A549 (cell line): ENCODE data around the gene TBXA2R. TPM values are rescaled to one million over a fixed set of nuclear protein-coding genes. Genes with fewer than 3 reads are reported as not detected.
A peak's percentile ranks its signal among the peaks of the same experiment; 100 is the strongest.

Source experiments
- ATAC-seq, 2 experiments: fragments of 200-7000 bp in 1 of 2; fragments of >200 bp in 1 of 2; cut with Nextera tagmentation in 1 of 2; cut with Tn5 transposase in 1 of 2; 3 replicates each; pipeline versions ENCODE4 v1.8.0 to v1.9.1; 2018 to 2020; ENCODE audit warnings: mild to moderate bottlenecking in 1 of 2, moderate library complexity in 1 of 2
- CTCF ChIA-PET: fragments of 300-600 bp; sonication (Branson Sonifier 250); formaldehyde crosslinking; extraction: SDS; loops from one replicate; lab custom pipeline; 2021; ENCODE audit warnings: antibody characterized with exemption, inconsistent platforms; lab: Yijun Ruan, JAX
- POLR2A ChIA-PET: fragments of 350-600 bp; formaldehyde crosslinking; extraction: SDS; loops from one replicate; lab custom pipeline; 2021; ENCODE audit warnings: antibody characterized with exemption, inconsistent platforms; lab: Yijun Ruan, JAX
- DNase-seq, 2 experiments: peaks; one replicate each; pipeline versions ENCODE4 v3.0.0 to v3.0.0-alpha.2; 2011 to 2016; ENCODE audit warnings: low read depth in 1 of 2, low spot score in 1 of 2
- FAIRE-seq: peaks from 2 replicates; lab custom pipeline; 2011; peaks lifted over from hg19 to GRCh38; lab: Jason Lieb, UNC
- H3K27ac ChIP-seq, 2 experiments: fragments of >200 bp; sonication (Bioruptor Twin); formaldehyde crosslinking; 3 replicates each; pipeline ENCODE4 v1.5.1; 2016 to 2017
- H3K4me1 ChIP-seq: fragments of >200 bp; sonication (Bioruptor Twin); formaldehyde crosslinking; 3 replicates; pipeline ENCODE4 v1.6.1; 2016
- H3K4me2 ChIP-seq: fragments of >200 bp; sonication (Bioruptor Twin); formaldehyde crosslinking; 3 replicates; pipeline ENCODE4 v1.6.1; 2016
- H3K4me3 ChIP-seq: fragments of >200 bp; sonication (Bioruptor Twin); formaldehyde crosslinking; 3 replicates; pipeline ENCODE4 v1.5.1; 2016
- H3K9me3 ChIP-seq: fragments of >200 bp; sonication (Bioruptor Twin); formaldehyde crosslinking; 3 replicates; pipeline ENCODE4 v1.6.1; 2016
- CHD2 ChIP-seq: fragments of 150-350 bp; IDR thresholded peaks from 2 replicates; pipeline ENCODE4 v1.6.1; 2014; ENCODE audit warnings: low read length; ENCODE audit not compliant: partially characterized antibody
- EHMT2 ChIP-seq: fragments of 200-600 bp; sonication (generic); IDR thresholded peaks from 2 replicates; pipeline ENCODE4 v1.6.1; 2016; ENCODE audit warnings: antibody characterized with exemption, low read depth, mild to moderate bottlenecking, moderate library complexity
- FOSL2 ChIP-seq, 2 experiments: fragments of 450-650 bp in 1 of 2; fragments of >200 bp in 1 of 2; sonication (Bioruptor Twin) in 1 of 2; formaldehyde crosslinking; IDR thresholded peaks; 2 replicates each; pipeline versions ENCODE4 v1.5.0 to v1.6.1; 2016 to 2020; ENCODE audit warnings: mild to moderate bottlenecking in 1 of 2, moderate library complexity in 1 of 2
- HDAC2 ChIP-seq: fragments of 200-600 bp; sonication (generic); IDR thresholded peaks from 2 replicates; pipeline ENCODE4 v1.6.1; 2016
- HES2 ChIP-seq: fragments of >200 bp; sonication (Bioruptor Twin); formaldehyde crosslinking; IDR thresholded peaks from 2 replicates; pipeline ENCODE4 v1.6.1; 2016
- HEYL ChIP-seq: fragments of 250-450 bp; sonication (Bioruptor Pico); IDR thresholded peaks from 2 replicates; pipeline ENCODE4 v1.8.0; 2021; ENCODE audit warnings: mild to moderate bottlenecking, moderate library complexity
- HOXA7 ChIP-seq: fragments of 250-450 bp; sonication (Bioruptor Pico); IDR thresholded peaks from 2 replicates; pipeline ENCODE4 v1.5.0; 2020; ENCODE audit warnings: mild to moderate bottlenecking, moderate library complexity
- HOXB13 ChIP-seq: fragments of 250-450 bp; sonication (Bioruptor Pico); IDR thresholded peaks from 2 replicates; pipeline ENCODE4 v1.5.0; 2020; ENCODE audit warnings: low read depth, mild to moderate bottlenecking, moderate library complexity
- JUNB ChIP-seq: fragments of >200 bp; sonication (Bioruptor Twin); formaldehyde crosslinking; IDR thresholded peaks from 2 replicates; pipeline ENCODE4 v1.6.1; 2016
- KDM1A ChIP-seq: fragments of 200-600 bp; sonication (generic); IDR thresholded peaks from 2 replicates; pipeline ENCODE4 v1.6.1; 2016; ENCODE audit warnings: low read depth, mild to moderate bottlenecking
- NFE2L2 ChIP-seq: fragments of 150-350 bp; conservative IDR thresholded peaks from 2 replicates; pipeline ENCODE4 v1.6.1; 2014; ENCODE audit warnings: low read length
- PBX3 ChIP-seq: IDR thresholded peaks from 2 replicates; pipeline ENCODE4 v1.6.1; 2012
- POLR2AphosphoS2 ChIP-seq: conservative IDR thresholded peaks from 2 replicates; pipeline ENCODE4 v1.6.1; 2012; ENCODE audit warnings: low read length, improper control_type of control experiment, inconsistent platforms
- RAD21 ChIP-seq, 2 experiments: fragments of >200 bp in 1 of 2; sonication (Bioruptor Twin) in 1 of 2; formaldehyde crosslinking in 1 of 2; IDR thresholded peaks in 1 of 2; conservative IDR thresholded peaks in 1 of 2; 2 replicates in 1 of 2; 3 replicates in 1 of 2; pipeline ENCODE4 v1.6.1; 2012 to 2018; ENCODE audit warnings: inconsistent platforms in 1 of 2
- SMC3 ChIP-seq: fragments of >200 bp; sonication (Bioruptor Twin); formaldehyde crosslinking; IDR thresholded peaks from 3 replicates; pipeline ENCODE4 v1.6.1; 2018; ENCODE audit warnings: inconsistent platforms
- SREBF2 ChIP-seq: fragments of 450-650 bp; IDR thresholded peaks from 2 replicates; pipeline ENCODE4 v1.6.1; 2014; ENCODE audit warnings: mild to moderate bottlenecking, moderate library complexity
- TFCP2L1 ChIP-seq: fragments of 250-450 bp; sonication (Bioruptor Pico); IDR thresholded peaks from 2 replicates; pipeline ENCODE4 v1.5.0; 2021; ENCODE audit warnings: mild to moderate bottlenecking
- USF2 ChIP-seq: fragments of 450-650 bp; IDR thresholded peaks from 2 replicates; pipeline ENCODE4 v1.6.1; 2014; ENCODE audit warnings: antibody characterized with exemption
- ZNF302 ChIP-seq: fragments of 250-450 bp; sonication (Bioruptor Pico); IDR thresholded peaks from 2 replicates; pipeline ENCODE4 v1.9.0; 2021; ENCODE audit warnings: inconsistent platforms, mild to moderate bottlenecking, moderate library complexity
- WGBS: methylation state at CpG from one replicate; pipeline ENCODE4 v1.1.6; 2017; ENCODE audit errors: missing lambda C conversion rate; 5-methylcytosine and 5-hydroxymethylcytosine counted together
- polyA plus RNA-seq, 4 experiments: library from polyadenylated mRNA; depleted of rRNA in 3 of 4; stranded (reverse); fragments of >200 nt; fragmentation: RNase III in 1 of 4; extraction: RNeasy Plus Mini Kit Qiagen cat#74134 plus additional on column Dnase treatment in 1 of 4; gene quantifications; 2 replicates in 3 of 4; 3 replicates in 1 of 4; pipeline ENCODE4 v1.2.3, GENCODE V29; 2011 to 2017
- TF ChIP-seq, protein P1 (sequence below): fragments of 250-450 bp; sonication (Bioruptor Pico); IDR thresholded peaks from 2 replicates; pipeline ENCODE4 v1.5.0; 2020; ENCODE audit warnings: low read depth, mild to moderate bottlenecking, moderate library complexity
- TF ChIP-seq, protein P2 (sequence below): fragments of 200-600 bp; sonication (generic); IDR thresholded peaks from 2 replicates; pipeline ENCODE4 v1.6.1; 2016; ENCODE audit warnings: antibody characterized with exemption, mild to moderate bottlenecking, moderate library complexity

TBXA2R gene
- polyA plus RNA-seq, 2 of the 4 experiments (the other 2 are of a cell fraction), result 0.13 to 0.49 TPM

DNA sequence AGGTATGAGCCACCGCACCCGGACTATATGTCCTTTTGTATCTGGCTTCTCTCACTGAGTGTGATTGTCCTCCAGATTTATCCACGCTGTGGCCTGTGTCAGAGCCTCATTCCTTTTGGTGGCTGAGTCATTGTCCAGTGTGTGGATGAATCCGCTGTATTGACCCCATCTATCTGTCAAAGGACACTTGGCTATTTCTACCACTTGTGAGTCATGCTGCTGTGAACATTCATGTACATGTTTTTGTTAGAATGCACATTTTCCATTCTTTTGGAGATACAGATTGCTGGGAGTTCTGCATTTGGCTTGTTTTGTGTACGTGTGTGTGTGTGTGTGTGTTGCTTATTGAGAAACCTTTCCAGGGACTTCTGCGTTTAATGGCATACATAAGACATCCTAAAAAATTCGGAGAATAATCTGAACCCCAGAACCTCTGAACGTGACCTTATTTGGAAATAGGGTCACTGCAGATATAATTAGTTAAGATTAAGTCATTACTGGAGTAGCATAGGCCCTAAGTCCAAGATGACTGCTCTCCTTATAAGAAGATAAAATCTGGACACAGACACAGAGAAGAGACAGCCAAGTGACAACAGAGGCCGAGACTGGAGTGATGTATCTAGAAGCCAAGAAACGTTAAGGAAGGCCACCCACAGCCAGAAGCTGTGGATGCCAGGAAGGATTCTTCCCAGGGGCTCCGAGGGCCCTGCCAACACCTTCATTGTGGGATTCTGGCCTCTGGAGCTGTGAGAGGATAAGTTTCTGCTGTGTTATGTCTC, 26.3 kb downstream of the TBXA2R start:
- FAIRE-seq (no peak), DNase-seq (peak in 1 of 2 experiments; percentile 40), ATAC-seq (peak in 1 of 2 experiments; percentile 50; a peak in 3 of 6 replicates)
- WGBS, result 52% methylated on average over 11 of the region's 11 CpGs
- ChIA-PET CTCF (interaction anchor here (1.1 to 9.7 kb wide), 3 partner anchors 10 to 34 kb away, joined by 3 to 100 read pairs (median 4); partner anchors contain the start of gene MFSD12), POLR2A (no interaction called here)
- 0 out of 6 replicates have a peak overlapping the region, but pooled peaks of 1 of the 2 experiments have one; percentile 29 for H3K27ac ChIP-seq
- no peak overlapping the region for H3K4me3 ChIP-seq
- H3K4me2 ChIP-seq, result no peak overlapping the region
- H3K9me3 ChIP-seq, result no peaks in the 10 kb centered on the region
- TF ChIP-seq HEYL (CRISPR knock-in tag) (no peak), FOSL2 (IDR thresholded peaks at IDR 0.05) (no peak), FOSL2 (CRISPR knock-in tag; IDR thresholded peaks at IDR 0.05) (peak; percentile 53), SREBF2 (no peak), KDM1A (no peak), PBX3 (no peak), JUNB (no peak), HOXA7 (CRISPR knock-in tag) (no peak)
- TF ChIP-seq, protein P1, sequence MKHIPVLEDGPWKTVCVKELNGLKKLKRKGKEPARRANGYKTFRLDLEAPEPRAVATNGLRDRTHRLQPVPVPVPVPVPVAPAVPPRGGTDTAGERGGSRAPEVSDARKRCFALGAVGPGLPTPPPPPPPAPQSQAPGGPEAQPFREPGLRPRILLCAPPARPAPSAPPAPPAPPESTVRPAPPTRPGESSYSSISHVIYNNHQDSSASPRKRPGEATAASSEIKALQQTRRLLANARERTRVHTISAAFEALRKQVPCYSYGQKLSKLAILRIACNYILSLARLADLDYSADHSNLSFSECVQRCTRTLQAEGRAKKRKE (CRISPR knock-in tag), result no peak
- no peaks in the 10 kb centered on the region for H3K4me1 ChIP-seq

DNA sequence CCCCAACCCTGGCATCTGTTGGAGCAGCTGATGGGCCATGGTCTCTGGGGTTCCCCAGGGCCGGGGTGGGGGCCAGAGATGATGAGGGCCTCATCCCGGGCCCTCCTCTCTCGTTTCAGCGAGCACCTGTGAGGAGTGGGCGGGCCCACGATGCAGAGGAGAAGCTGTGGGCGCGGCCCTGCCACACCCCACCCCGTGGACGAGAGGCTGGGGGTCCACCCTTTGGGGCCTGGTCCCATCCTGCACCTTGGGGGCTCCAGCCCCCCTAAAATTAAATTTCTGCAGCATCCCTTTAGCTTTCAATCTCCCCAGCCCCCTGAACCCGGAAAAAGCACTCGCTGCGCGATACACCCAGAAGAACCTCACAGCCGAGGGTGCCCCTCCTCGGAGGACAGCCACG, 28.3 kb downstream of the TBXA2R start:
- WGBS, result 93% methylated on average over 12 of the region's 17 CpGs
- no peak overlapping the region for H3K4me2 ChIP-seq
- no peak overlapping the region for H3K27ac ChIP-seq
- no peak overlapping the region for H3K4me3 ChIP-seq
- ChIA-PET POLR2A (no interaction called here), CTCF (interaction anchor here (0.5 to 9.7 kb wide), 4 partner anchors 12 to 41 kb away, joined by 4 to 100 read pairs (median 4); no protein-coding TSS in a partner anchor)
- no peak for FAIRE-seq
- no peak for ATAC-seq
- H3K4me1 ChIP-seq, result no peaks in the 10 kb centered on the region
- no peaks in the 10 kb centered on the region for H3K9me3 ChIP-seq
- no peak for DNase-seq
- no peak for TF ChIP-seq HES2
- no peak for TF ChIP-seq FOSL2 (IDR thresholded peaks at IDR 0.05)
- TF ChIP-seq FOSL2 (CRISPR knock-in tag; IDR thresholded peaks at IDR 0.05), result no peak
- no peak for TF ChIP-seq PBX3
- TF ChIP-seq ZNF302, result no peak
- TF ChIP-seq USF2, result no peak
- TF ChIP-seq EHMT2, result no peak
- no peak for TF ChIP-seq NFE2L2
- no peak for TF ChIP-seq CHD2
- TF ChIP-seq, protein P2, sequence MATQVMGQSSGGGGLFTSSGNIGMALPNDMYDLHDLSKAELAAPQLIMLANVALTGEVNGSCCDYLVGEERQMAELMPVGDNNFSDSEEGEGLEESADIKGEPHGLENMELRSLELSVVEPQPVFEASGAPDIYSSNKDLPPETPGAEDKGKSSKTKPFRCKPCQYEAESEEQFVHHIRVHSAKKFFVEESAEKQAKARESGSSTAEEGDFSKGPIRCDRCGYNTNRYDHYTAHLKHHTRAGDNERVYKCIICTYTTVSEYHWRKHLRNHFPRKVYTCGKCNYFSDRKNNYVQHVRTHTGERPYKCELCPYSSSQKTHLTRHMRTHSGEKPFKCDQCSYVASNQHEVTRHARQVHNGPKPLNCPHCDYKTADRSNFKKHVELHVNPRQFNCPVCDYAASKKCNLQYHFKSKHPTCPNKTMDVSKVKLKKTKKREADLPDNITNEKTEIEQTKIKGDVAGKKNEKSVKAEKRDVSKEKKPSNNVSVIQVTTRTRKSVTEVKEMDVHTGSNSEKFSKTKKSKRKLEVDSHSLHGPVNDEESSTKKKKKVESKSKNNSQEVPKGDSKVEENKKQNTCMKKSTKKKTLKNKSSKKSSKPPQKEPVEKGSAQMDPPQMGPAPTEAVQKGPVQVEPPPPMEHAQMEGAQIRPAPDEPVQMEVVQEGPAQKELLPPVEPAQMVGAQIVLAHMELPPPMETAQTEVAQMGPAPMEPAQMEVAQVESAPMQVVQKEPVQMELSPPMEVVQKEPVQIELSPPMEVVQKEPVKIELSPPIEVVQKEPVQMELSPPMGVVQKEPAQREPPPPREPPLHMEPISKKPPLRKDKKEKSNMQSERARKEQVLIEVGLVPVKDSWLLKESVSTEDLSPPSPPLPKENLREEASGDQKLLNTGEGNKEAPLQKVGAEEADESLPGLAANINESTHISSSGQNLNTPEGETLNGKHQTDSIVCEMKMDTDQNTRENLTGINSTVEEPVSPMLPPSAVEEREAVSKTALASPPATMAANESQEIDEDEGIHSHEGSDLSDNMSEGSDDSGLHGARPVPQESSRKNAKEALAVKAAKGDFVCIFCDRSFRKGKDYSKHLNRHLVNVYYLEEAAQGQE, result no peak
- TF ChIP-seq TFCP2L1 (CRISPR knock-in tag), result no peak
- no peak for TF ChIP-seq HOXB13 (CRISPR knock-in tag)
- TF ChIP-seq RAD21 (conservative IDR thresholded peaks at IDR 0.05 in 1 of 2, IDR thresholded peaks at IDR 0.05 in 1 of 2), result no peak
- TF ChIP-seq POLR2AphosphoS2, result no peak
- no peak for TF ChIP-seq SMC3
- TF ChIP-seq HOXA7 (CRISPR knock-in tag), result no peak
- no peak for TF ChIP-seq HDAC2
- TF ChIP-seq HEYL (CRISPR knock-in tag), result no peak
